Stimulated activated CD8-positive, alpha-beta memory T cell treated with anti-CD3 and anti-CD28 coated beads, Interleukin-2, amount 100 ng/mL, for 48 hours (primary cell): Measurements from ENCODE around the gene KLHL35.

Experiments
- DNase-seq, 2 donors: peaks; one replicate each; pipeline ENCODE4 v3.0.0-alpha.2; 2020; ENCODE audit warnings: low read depth in 2 of 2

Gene KLHL35

GRCh38 chr11:75440960-75441803, 8.2 kb upstream of the KLHL35 start:
- DNase-seq = no peak

GRCh38 chr11:75439495-75440120, 6.6 kb upstream of the KLHL35 start:
- no peak for DNase-seq

DNA sequence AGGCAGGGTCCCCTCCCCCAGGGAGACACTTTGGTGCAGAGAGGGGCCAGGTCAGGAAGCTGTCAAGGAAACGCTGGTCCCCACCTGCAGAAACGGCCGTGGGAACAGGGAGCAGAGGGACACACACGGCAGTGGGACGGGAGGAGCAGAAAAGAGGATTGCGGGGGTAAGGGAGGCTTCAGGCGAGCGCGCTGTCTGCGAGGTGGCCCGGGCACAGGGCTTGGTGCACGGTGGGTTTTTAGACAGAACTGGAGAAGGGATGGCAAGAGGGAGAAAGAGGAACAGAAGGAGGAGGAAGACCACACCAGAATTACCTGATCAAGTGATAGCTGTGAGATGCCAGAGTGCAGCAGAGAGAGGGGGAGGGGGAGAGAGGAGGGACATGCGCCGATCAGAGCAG, 6.0 kb upstream of the KLHL35 start:
- no peak for DNase-seq

- DNase-seq = no peak
These were observed 5.1 kb upstream of the KLHL35 start for GRCh38 chr11:75437966-75438659.

DNA sequence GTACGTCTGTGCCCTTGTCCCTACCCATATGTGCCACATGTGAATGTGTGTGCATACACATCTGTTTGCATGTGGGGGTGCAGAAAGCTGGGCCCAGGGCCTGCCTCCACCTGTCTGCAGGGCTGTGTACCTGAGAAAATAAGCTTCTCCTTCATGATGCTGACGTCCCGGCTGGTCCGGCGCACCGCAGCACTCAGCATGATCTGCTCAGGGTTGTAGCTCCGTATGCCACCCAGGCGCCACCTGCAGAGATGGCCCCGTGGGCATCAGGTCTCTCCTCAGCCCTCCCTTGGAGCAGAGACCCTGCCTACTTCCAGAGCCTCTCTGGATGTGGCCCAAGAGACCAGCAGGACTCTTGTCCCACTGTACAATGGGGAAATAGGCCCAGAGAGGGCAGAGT, 3.8 kb upstream of the KLHL35 start:
- DNase-seq = no peak

GRCh38 chr11:75435571-75435925, 2.5 kb upstream of the KLHL35 start:
- no peak for DNase-seq

DNA sequence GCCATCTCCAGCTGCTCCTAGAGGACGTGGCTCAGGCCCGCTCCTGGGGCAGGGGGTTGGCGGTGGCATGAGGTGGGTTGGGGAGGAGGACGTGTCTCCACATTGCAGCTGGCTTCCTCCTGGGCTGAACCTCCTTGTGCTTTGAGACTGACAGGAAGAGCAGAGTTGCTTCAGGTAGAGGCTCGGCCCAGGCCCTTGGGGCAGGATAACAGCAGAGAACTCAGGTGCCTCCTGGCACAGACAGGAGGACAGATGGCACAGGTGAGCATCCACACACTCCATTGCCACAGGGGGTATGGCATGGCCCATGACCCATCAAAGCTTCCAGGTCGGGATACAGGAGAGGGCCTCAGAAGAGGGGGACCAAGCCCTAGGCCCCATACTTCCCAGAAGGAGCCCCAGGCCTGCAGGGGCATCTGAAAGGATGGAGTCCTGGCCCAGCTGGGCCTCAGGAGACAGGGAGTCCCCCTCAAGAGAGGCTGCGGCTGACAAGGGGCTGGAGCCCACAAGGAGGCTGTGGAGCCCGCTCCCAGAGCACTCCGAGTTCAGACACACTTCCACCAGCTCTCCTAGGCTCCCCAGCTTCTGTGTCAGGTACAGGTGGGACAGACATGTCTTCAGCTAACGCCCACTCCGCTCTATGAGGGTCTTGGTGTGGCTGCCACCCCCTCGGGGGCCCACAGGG, 2.0 kb upstream of the KLHL35 start:
- no peak for DNase-seq

DNA sequence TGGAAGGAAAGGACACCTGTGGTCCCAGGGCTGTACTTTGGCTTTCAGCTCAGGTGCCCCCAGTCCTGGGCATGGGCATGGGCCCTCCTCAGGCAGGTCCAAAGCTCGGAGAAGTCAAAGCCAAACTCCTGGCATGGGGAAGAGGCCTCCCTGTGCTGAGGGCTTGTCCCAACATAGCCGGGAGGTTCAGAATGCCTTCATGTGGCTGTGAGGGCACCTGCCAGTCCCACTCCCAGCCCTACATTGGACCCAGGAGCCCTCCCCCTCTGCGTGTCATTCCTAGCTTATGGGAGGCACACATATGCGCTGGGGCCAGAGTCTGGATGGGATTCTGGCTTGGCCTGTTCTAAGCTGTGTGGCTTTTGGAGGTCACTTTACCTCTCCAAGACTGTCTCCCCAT, 1.0 kb upstream of the KLHL35 start:
- no peak for DNase-seq

- no peak for DNase-seq
These were observed 440 bp upstream of the KLHL35 start for GRCh38 chr11:75433443-75433842.

GRCh38 chr11:75431533-75432525, 1.2 kb downstream of the KLHL35 start:
- no peak for DNase-seq

- DNase-seq = no peak
These were observed 2.1 kb downstream of the KLHL35 start for GRCh38 chr11:75430714-75431532.

DNA sequence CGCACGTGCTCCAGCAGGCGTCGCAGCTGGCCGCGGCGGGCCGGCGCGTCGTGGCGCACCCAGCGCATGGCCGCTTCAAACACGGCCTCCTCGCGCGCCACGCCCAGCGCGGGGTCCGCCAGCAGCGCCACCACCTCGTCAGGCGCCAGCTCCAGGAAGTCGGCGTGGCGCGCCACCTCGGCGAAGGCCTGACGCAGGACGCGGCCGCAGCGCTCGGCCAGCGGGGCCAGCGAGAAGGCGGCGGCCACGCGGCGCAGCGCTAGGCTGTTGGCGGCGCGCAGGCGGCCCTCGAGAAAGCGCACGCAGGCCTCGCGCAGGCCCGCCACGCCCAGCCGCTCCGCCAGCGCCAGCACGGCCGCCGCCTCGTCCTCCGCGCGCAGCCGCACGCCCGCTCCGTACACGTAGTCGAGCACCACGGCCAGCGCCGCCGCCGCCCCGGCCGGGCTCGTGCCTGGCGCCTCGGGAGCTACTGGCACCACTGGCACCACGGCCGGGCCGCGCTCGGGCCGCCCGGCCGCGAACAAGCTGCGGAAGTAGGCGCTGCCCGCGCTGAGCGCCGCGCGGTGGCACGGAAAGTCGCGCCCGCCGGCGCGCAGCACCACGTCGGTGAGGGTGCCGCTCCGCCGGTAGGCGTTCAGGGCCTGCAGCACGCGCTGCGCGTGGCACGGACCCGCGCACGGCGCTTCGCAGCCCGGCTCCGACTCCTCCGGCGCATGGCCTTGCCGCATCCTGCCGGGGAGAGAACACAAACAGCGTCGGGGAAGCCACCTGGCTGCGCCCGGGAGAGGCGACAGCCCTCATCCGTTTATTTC, 2.9 kb downstream of the KLHL35 start:
- peak; percentile 43 to 45 for DNase-seq

- DNase-seq = no peak
These were observed 3.4 kb downstream of the KLHL35 start for GRCh38 chr11:75429641-75429901.

GRCh38 chr11:75428989-75429640, 3.9 kb downstream of the KLHL35 start:
- no peak for DNase-seq

- DNase-seq = peak; percentile 32 to 69
These were observed 4.7 kb downstream of the KLHL35 start for GRCh38 chr11:75428281-75428724.

- DNase-seq = no peak
These were observed 5.8 kb downstream of the KLHL35 start for GRCh38 chr11:75427181-75427580.

GRCh38 chr11:75426720-75427086, 6.3 kb downstream of the KLHL35 start:
- no peak for DNase-seq

DNA sequence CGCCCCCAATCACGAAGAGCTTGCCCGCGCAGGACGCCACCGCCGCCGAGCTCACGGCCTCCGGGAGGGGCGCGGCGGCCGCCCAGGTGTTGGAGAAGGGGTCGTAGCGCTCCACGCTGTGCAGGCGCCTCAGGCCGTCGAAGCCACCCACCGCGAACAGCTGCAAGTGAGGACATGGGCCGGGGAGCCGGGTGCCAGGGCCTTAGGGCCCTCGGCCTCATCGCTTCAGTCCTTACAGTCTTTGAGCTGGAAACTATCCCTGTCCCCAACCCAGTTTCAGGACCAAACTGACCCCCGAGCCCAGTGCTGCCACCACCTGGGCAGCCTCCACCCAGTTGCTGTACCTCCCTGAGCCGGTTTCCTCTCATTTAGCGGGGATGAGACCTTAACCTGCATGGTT, 7.6 kb downstream of the KLHL35 start:
- no peak for DNase-seq

DNA sequence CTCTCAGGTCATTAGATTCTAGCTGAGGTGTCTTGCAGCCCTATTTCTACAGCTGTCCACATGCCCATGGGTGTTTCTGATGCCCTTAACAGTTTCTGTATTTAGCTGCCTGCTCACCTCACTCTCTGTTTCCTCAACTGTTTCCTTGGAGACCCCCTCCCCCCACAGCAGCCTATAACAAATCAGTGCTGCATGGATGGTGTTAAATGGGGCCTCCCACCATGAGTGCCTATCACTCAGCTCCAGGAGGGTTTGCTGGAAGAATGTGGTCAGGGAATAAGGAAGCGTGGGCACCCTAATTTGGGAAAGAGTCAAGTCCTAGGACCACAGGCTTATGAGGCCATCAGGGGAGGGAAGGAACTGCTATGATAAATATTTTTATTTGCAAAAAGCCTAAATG, 8.6 kb downstream of the KLHL35 start:
- no peak for DNase-seq
